GM18499 (cell line): ENCODE data around the gene PKP3.

Source experiments
- ATAC-seq: cut with Tn5 transposase; IDR thresholded peaks from one replicate; pipeline ENCODE4 v1.9.1; 2021; ENCODE audit warnings: moderate number of reproducible peaks; ENCODE audit not compliant: insufficient read depth, unreplicated experiment

Gene PKP3

DNA sequence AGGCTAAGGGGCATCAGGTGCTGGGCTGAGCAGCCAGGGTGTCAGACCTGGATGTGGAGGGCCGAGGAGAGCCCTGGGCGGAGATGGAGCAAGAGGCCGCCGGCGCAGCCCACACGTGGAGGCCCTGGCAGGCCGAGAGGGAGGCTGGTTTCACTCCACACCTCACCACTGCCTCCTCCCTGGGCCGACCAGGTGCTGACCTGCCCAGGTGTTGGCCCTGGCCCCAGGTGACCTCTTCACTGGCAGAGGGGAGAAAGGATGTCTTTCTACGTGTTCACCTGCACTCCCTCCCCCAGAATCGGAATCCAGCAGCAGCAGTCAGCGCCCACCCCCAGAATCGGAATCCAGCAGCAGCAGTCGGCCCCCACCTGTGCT, 47.0 kb downstream of the PKP3 start:
- ATAC-seq: no peak

DNA sequence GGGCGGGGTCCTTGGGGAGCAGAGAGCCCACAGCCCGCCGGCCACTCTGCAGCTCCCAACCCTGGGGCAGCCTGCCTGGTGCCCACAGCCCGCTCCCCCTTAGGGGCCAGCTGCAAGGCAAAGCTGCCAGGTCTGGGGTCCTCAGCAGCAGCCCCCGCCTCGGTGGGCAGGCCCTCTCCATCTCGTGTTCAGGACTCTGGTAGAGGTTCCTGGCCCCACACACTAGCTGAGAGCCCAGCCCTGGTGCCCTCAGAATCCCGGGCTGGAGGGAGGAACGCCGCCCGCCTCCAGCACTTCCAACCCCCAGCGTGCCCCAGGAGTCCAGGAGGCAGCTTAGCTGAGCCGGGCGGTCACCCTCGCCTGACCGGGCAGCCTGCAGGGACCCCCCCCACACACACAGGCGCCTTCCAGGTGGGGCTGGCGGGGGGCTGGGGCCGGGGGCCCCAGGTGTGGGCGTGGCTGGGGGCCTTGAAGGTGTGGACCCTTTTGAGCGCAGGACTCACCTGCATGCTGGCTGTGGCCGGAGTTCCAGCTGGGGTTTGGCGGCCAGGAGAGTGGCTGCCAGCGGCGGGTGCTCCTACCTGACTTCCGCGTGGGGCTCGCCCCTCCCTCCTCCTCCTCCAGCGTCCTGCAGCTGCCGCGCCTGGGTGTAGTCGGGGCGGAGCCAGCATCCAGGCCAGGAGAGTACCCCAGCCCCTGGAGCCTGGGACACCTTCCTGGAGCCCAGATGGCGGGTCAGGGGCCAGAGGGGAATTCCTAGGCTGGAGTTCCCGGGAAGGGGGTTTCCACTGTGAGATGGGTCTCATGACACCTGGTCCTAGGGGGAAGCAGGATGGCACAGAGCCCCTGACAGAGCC, 47.6 kb downstream of the PKP3 start, which contains the start of gene ANO9:
Gene ANO9, minus strand, starts transcription at position 594 of the 857 bp plus-strand sequence. Its CDS starts 85 bp downstream, at position 509.
- no peak for ATAC-seq

- no peak for ATAC-seq
These were observed 48.6 kb downstream of the PKP3 start for GRCh38 chr11:442611-443081.

DNA sequence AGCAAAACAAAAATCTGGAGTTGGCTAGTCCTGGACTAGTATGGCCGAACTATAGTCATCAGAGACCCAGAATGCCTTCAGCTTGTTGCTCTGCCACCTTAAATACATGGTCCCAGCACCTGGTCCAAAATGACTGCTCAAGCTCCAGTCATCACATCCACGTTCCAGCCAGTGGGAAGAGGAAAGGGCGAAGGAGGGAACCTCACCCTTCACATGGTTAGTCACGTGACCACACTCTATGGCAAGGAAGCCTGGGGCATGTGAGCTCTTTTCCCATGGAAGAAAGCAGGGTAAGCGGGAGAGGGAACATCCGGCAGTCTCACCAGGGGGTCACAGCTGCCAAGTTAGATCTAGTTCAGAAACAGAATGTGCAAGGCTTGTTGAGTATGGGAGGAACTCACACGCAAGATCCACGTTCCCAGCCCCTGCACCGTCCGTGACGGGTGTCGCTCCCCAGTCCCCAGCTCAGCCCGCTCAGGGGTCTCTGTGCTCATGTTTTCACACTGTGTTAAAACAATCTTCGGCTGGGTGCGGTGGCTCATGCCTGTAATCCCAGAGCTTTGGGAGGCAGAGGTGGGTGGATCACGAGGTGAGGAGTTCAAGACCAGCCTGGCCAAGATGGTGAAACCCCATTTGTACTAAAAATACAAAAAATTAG, 49.7 kb downstream of the PKP3 start:
- no peak for ATAC-seq

GRCh38 chr11:444396-445144, 50.6 kb downstream of the PKP3 start:
- ATAC-seq: no peak

DNA sequence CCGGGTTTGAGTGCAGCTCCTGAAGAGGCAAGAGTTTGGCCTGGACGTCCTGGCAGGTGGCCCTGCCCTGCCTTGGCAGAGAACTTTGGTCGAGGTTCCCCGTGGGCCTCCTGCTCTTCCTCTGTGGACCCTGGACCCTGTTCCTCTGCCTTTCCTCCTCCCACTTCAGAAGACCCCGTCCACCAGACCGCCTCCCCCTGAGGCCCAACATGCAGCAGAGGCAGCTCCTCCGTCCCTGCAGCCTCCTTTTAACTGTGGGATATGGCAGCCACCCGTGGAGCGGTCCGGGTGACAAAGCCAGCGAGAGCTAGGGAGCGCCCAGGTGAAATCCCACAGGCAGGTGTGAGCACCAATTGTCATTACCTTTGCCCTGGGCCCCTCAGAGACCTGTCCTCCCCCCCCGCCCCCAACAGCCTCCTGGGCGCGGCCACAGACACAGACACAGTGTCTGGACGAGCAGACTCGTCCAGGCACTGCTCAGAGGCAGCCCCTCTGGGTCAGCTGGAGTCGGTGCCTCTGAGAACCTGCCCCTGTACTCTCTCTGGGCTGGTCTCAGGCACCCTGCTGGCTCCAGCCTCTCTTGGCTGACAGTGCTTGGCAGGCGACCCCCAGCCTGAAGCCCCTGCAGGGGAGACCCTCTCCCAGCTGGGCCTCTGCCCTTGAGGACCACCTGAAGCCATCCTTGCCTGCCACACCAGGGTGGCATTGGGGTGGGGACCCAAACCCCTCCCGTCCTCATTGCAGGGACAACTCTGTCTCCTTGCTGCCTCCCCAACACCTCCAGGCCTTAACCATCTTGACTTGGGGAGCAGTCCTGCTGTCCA, 52.0 kb downstream of the PKP3 start:
- ATAC-seq: no peak

GRCh38 chr11:446891-447290, 52.9 kb downstream of the PKP3 start:
- no peak for ATAC-seq

- no peak for ATAC-seq
These were observed 54.1 kb downstream of the PKP3 start for GRCh38 chr11:447923-448731.

GRCh38 chr11:449889-450808, 56.1 kb downstream of the PKP3 start, which contains the start of gene PTDSS2:
Gene PTDSS2, plus strand, starts transcription at chr11:450279. Its CDS starts 177 bp downstream, at chr11:450456.
- peak; percentile 61 for ATAC-seq

DNA sequence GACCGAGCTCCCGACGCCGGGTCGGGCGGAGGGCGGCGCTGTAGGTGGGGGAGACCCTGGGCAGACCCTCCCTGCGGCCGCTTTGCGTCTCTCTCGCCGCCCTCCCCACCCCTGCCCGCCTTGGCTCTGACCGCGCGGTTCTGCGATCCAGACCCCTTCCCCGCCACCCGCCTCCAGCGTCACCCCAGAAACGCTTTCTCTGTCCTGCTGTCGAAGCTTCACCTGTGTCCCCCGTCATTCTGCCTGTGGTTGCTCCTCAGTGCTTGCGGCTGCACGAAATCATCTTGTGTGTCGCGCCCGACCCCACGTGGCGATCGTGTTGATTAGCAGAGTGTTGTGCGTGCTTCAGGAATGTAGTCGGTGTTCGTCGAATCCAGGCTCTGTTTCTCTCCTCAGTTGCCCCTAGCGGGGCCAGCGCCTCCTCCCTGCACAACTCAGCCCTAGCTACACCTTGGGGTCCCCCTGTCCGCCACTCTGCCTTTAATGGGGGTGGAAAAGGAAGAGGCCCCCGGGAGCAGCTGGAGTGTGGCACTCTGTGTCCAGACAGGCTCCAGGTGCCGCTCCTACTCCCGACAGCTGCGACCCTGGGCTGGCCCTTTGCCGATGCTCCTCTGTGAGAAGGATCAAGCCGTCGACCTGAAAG, 56.9 kb downstream of the PKP3 start:
- no peak for ATAC-seq

GRCh38 chr11:451738-452137, 57.7 kb downstream of the PKP3 start:
- no peak for ATAC-seq

DNA sequence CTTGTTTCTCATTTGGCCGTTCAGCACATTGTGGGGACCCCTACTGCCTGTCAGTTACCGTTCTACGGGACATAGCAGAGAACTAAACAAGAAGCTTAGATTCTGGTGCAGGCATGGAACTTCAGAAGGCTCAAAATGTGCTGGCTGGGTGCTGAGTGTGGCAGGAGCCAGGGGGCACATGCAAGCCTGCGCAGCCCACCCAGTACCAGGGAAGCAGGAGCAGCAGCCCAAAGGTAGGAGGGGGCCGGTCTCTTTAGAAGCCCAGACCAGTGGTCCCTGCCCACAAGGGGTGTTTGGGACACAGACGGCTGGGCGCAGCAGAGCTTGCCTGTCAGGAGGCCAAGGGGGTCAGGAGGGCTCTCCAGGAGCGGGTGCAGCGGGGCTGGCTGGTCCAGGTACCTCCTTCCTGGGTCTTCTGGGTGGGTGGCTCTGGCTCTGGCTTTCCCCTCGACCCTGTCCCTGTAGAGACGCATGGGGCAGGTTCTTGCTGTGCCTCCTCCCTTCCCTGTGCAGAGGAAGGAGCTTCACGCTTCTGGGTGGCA, 58.3 kb downstream of the PKP3 start:
- ATAC-seq: no peak

DNA sequence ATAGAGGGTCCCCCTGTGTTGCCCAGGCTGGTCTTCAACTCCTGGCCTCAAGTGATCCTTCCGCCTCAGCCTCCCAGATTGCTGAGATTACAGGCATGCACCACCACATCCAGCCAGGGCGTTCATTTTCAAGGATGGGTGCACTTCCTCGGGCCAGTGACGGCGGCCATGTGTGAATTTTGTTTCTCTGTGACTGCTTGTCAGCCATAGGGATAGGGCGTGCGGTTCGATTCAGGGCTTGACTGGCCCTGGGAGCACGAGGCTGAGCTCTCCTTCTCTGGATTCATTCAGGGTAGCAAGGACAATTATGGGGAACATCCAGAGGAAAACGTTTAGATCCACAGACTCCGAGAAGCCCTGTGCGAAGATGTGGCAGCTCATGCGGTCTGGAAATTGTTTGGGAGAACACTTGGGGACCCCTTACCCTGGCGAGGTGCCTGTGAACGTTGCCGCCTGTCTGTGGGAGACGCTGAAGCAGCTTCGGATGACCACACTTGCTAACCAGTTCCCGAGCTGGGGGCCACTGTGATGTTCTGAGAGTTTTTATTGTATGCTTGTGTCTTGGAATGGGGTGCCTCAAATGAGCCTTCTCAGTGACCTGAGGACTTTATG, 59.0 kb downstream of the PKP3 start:
- ATAC-seq: no peak

DNA sequence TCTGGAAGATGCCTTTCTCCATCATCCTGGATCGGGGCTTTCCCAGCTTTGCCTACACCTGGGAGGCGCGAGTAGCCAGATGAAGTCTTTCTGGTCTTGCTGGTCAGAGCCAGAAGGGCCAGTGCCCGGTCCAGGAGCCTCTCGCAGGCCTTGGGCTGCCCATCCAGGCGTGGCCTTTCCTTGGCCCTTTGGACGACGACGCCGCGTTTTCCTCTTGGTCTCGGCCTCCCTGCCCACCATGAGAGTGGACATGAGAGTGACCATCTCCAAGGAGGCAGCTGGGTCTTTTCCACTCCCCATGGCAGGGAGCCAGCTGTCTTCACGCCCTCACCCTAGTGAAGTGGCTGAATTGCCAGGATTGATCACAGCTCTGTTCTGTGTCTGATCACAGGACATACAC, 59.6 kb downstream of the PKP3 start:
- ATAC-seq: no peak

GRCh38 chr11:454043-454442, 60.0 kb downstream of the PKP3 start:
- no peak for ATAC-seq
